HS-27A (cell line): Measurements from ENCODE around the gene KRT71.
"Not testable (repeated sequence)": the region's sequence is repeated elsewhere in the genome, so short reads cannot be mapped to it uniquely, and the experiment has no call there.

Source experiments
- DNase-seq: peaks from one replicate; pipeline ENCODE4 v3.0.0-alpha.2; 2012; ENCODE audit warnings: low read depth, missing footprints

KRT71 gene

GRCh38 chr12:52521568-52522266 is 31.2 kb downstream of the KRT71 start:
- DNase-seq = no peak

DNA sequence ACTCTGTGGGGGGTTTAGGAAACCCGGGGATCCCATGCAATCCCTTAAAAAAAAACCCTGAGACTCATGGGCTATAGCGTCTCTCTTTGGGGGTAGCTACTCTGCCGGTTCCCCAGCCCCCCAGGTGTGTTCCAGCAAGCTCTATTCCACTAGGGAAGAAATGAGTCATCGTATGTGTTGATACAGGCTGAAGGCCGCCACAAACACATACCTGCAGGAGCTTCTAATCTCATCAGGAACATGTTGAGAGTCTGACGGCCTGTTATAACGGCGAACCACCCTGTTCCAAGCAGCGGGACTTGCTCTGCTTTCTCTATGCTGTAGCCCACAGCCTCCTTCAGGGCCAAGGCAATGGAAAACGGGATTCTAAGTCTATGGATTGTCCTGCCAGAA is 31.8 kb downstream of the KRT71 start:
- no peak for DNase-seq

DNA sequence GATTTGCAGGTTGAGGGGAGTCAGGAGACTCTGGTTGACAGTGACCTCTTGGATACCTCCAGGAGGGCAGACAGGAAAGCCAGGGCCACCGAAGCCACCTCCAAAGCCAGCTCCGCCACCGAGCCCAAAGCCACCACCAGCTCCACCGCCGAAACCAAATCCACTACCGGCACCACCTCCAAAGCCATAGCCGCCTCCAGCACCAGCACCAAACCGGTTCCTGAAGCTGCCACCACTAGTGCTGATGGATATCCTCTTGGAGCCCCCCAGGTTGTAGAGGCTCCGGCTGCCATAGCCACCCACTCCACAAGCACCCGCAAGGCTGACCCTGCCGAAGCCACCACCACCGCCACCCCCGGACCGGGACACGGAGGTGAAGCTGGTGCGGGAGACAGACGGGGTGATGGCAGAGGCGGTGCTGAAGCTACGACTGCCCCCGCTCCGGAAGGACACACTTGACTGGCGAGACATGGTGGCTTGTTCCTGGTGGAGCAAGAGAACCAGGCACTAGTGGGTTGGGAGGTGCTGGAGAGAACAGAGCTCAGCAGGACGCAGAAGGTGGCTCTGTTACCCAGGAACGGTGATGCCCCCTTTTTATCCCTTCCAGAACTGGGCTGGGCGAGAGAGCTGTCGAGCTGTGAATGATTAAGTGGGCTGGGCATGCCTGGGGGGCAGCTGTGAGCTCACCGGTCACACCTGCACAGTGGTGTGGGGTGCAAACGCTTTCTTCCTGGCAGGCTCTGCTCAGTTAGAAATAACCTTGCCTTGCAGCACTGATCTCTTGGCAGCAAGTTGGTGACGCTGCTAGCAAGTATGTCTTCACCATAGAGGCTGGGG is 32.9 kb downstream of the KRT71 start, which contains the start of gene KRT5:
Gene KRT5 (minus strand): TSS at position 569 of the 837 bp plus-strand sequence. CDS start 98 bp downstream, at position 471.
- no peak for DNase-seq

GRCh38 chr12:52519387-52519703 is 33.6 kb downstream of the KRT71 start:
- no peak for DNase-seq

GRCh38 chr12:52518574-52519386 is 34.2 kb downstream of the KRT71 start:
- DNase-seq = no peak

- DNase-seq = no peak
Measured at GRCh38 chr12:52517888-52518287, 35.1 kb downstream of the KRT71 start.

DNA sequence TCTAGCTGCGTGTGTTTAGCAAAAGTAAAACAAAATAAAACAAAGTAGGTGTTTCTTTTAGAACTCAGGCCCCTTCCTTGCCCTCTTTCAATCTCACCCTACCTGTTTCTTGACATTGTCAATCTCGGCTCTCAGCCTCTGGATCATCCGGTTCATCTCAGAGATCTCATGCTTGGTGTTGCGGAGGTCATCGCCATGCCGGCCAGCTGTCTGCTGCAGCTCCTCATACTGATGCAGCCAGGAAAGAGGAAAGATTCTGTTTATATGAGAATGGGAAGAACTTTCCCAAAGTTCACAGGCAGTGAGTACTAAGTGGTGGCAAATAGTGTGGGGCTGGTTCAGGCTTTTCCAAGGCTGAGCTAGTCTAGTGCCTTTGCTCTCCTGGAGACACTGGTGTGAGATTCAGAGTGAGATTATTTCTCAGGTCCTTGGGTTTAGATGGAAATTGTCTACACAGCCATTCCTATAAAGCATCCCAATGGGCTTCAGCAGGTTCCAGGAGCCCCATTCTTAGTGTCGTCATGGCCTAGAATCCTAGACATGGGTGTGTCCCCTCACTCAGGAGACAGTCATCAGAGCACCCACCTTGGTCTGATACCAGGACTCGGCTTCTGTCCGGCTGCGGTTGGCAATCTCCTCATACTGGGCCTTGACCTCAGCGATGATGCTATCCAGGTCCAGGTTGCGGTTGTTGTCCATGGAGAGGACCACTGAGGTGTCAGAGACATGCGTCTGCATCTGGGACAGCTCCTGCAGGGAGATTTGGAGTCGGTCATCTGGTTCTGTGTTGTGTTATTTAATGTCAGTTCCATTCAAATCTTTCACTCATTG is 35.7 kb downstream of the KRT71 start:
- no peak for DNase-seq

- no peak for DNase-seq
Measured at GRCh38 chr12:52515927-52516831, 36.8 kb downstream of the KRT71 start.

DNA sequence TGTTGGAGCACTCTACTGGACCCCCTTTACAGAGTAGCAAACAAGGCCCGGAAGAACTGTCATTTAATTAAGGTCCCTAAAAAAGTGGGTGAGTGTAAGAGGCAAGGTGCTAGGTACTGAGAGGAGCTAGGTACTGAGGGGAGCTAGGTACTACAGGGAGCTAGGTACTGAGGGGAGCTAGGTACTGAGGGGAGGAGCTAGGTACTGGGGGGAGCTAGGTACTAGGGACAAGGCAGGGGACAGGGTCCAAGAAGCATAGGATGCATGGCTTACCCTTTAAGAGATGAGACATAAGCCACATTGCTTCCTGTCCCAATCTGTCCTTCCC is 37.7 kb downstream of the KRT71 start:
- DNase-seq = no peak

DNA sequence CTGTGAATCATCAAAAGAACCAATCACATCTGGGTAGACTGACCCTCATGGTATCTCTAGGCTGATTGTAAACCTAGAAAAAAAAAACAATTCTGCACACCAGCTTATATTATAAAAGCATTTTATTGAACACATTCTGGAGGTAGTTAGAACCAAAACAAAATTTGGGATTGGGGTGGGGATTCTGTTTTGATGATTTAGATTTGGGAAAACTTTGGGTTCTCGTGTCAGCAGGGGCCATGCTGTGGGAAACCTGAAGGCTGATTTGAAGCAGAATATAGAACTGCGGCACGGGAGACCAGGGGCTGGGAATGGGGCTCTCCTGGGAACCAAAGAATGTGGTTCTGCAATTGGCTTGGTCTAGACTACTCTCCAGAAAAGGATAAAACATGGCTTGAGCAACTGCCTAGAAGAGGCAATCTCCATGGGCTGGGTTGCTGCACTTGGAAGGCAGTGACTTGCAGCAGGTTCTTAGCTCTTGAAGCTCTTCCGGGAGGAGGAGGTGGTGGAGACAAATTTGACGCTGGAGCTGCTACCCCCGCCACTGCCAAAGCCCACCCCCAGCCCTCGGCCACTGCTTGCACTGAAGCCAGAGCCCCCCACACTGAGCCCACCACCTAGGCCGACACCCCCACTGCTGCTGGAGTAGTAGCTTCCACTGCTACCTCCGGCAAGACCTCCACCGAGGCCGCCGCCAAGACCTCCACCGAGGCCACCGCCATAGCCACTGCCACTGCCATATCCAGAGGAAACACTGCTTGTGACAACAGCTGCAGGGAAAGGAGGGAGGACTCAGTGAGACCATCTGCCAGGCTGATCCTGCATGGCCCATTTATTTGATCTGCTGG is 38.2 kb downstream of the KRT71 start:
- DNase-seq = no peak

- no peak for DNase-seq
Measured at GRCh38 chr12:52513736-52514135, 39.2 kb downstream of the KRT71 start.

GRCh38 chr12:52508211-52508610 is 44.7 kb downstream of the KRT71 start:
- no peak for DNase-seq

DNA sequence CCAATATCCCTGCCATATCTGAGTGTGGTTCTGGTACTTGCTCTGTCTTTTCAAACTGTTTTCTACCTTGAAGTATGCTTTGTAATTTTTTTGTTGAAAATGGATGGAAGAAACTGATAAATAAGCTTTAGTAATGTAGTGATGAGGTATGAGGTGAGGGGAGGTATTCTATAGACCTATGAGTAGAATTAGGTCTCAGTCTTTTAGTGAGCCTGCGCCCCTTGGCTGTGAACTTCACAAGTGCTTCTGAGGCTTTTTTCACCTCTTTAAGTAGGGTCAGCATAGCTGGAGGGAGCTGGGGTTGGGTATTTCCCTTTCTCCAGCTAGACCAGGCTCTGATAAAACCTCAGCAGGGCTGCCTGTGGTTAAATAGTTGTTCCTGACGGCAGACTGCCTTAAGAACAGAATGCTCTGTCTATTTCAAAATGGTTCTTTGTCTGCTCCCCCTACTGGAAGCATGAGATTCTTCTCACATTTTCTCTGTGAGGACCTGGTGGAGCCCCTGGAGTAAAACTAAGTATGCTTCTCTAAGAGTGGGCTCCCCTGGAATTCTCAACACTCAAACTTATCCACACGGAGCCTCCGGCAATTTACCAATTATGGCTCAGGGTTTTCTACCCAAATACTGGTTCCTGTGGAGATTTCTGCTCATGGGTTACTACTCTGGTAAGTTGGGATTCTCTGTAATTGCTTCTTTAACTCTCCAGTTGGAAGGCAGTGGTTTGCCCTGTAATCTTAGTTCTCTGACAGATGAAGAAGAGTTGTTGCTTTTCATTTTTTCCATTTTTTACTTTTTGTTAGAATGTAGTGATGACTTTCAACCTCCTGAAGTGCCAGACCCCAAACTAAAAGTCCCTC is 45.9 kb downstream of the KRT71 start:
- DNase-seq = no peak

DNA sequence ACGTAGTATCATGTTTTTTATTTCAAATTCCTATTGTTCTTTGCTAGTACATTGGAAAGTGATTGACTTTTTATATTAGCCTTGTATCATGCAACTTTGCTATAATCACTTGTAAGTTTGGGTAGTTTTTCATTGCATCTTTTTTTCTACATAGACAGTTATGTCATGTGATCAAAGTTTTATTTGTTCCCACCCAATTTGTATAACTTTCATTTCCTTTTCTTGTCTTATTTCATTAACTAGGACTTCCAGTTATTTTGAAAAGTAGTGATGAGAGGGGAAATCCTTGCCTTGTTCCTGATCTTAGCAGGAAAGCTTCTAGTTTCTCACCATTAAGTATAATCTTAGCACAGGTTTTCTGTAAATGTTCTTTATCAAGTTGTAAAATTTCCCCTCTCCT is 50.1 kb downstream of the KRT71 start:
- no peak for DNase-seq

GRCh38 chr12:52501490-52501889 is 51.5 kb downstream of the KRT71 start:
- no peak for DNase-seq

GRCh38 chr12:52500574-52500973 is 52.4 kb downstream of the KRT71 start:
- DNase-seq = not testable (repeated sequence)

- DNase-seq = no peak
Measured at GRCh38 chr12:52499806-52500560, 53.0 kb downstream of the KRT71 start.

DNA sequence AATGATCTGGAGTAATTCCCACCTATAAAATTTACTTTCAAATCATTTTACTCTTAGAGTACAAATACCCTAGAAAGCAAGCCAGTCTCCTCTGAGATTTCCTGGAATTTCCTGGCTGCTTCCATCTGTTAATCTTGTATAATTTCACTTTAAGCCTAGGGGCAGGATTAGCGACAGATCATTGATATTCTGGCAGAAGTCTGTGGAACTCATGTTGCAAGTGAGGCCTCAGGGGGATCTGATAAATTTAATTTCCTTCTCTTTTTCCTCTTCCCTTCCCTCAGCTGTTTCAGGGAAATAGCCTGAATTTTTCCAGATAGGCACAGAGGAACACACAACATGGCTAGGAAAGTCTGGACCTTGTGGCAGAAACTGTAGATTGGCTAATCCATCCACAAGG is 54.0 kb downstream of the KRT71 start:
- DNase-seq = no peak
